Superior temporal gyrus (tissue), 1 donor: Measurements from ENCODE around the gene NEB.
"Not testable (repeated sequence)": the region's sequence is repeated elsewhere in the genome, so short reads cannot be mapped to it uniquely, and the experiment has no call there.

ENCODE experiments used
- DNase-seq: peaks from one replicate; pipeline ENCODE4 v3.0.0-alpha.2; 2016; ENCODE audit errors: extremely low spot score

Gene NEB

GRCh38 chr2:151758744-151759143, 24.5 kb upstream of the NEB start:
- no peak for DNase-seq

- DNase-seq: no peak
These were observed 23.6 kb upstream of the NEB start for GRCh38 chr2:151757861-151758260.

GRCh38 chr2:151756820-151757219, 22.5 kb upstream of the NEB start:
- no peak for DNase-seq

- no peak for DNase-seq
These were observed 20.1 kb upstream of the NEB start for GRCh38 chr2:151754253-151754897.

- DNase-seq: no peak
These were observed 19.3 kb upstream of the NEB start for GRCh38 chr2:151753540-151753939.

- not testable (repeated sequence) for DNase-seq
These were observed 11.0 kb upstream of the NEB start for GRCh38 chr2:151745261-151745660.

- no peak for DNase-seq
These were observed 3.9 kb downstream of the NEB start for GRCh38 chr2:151730262-151730975.

- DNase-seq: no peak
These were observed 4.4 kb downstream of the NEB start for GRCh38 chr2:151729837-151730236.

- DNase-seq: no peak
These were observed 4.9 kb downstream of the NEB start for GRCh38 chr2:151729415-151729811.

- DNase-seq: no peak
These were observed 5.4 kb downstream of the NEB start for GRCh38 chr2:151728804-151729414.

- no peak for DNase-seq
These were observed 6.4 kb downstream of the NEB start for GRCh38 chr2:151727593-151728552.

GRCh38 chr2:151721161-151721560, 13.1 kb downstream of the NEB start:
- DNase-seq: no peak

GRCh38 chr2:151720521-151720920, 13.8 kb downstream of the NEB start:
- DNase-seq: no peak

- DNase-seq: no peak
These were observed 15.5 kb downstream of the NEB start for GRCh38 chr2:151718796-151719195.

- no peak for DNase-seq
These were observed 16.0 kb downstream of the NEB start for GRCh38 chr2:151718247-151718646.

- DNase-seq: no peak
These were observed 17.6 kb downstream of the NEB start for GRCh38 chr2:151716721-151717120.

- DNase-seq: no peak
These were observed 20.9 kb downstream of the NEB start for GRCh38 chr2:151713291-151713903.

- DNase-seq: no peak
These were observed 23.3 kb downstream of the NEB start for GRCh38 chr2:151711025-151711424.

- DNase-seq: no peak
These were observed 25.5 kb downstream of the NEB start for GRCh38 chr2:151708788-151709187.

- DNase-seq: no peak
These were observed 26.4 kb downstream of the NEB start for GRCh38 chr2:151707857-151708256.

- DNase-seq: not testable (repeated sequence)
These were observed 29.8 kb downstream of the NEB start for GRCh38 chr2:151704480-151704961.
